SK-N-SH (cell line): ENCODE results near the gene TELO2. TPM values are rescaled to one million over a fixed set of nuclear protein-coding genes. Genes with fewer than 3 reads are reported as not detected.
A peak's percentile ranks its signal among the peaks of the same experiment; 100 is the strongest.

Source experiments
- CTCF ChIA-PET: fragments of 300-600, 350-600 bp; formaldehyde crosslinking; extraction: SDS; loops from one replicate; lab custom pipeline; 2021; lab: Yijun Ruan, JAX
- POLR2A ChIA-PET: fragments of 350-600 bp; sonication (Branson Sonifier 250); formaldehyde crosslinking; extraction: SDS; loops from one replicate; lab custom pipeline; 2020; ENCODE audit warnings: antibody characterized with exemption, inconsistent platforms; lab: Yijun Ruan, JAX
- DNase-seq: peaks from one replicate; pipeline ENCODE4 v3.0.0; 2012
- H2AFZ ChIP-seq: fragments of 200-600 bp; sonication (generic); 2 replicates; pipeline ENCODE4 v1.8.1; 2016; ENCODE audit warnings: antibody characterized with exemption, mild to moderate bottlenecking, low read depth
- H3F3A ChIP-seq: fragments of 200-600 bp; sonication (generic); replicated peaks from 2 replicates; pipeline ENCODE3; 2016; ENCODE audit warnings: antibody characterized with exemption, mild to moderate bottlenecking; ENCODE audit not compliant: insufficient read depth
- H3K27ac ChIP-seq, 2 experiments: fragments of 200-500 bp in 1 of 2; fragments of 200-600 bp in 1 of 2; sonication (Bioruptor generic) in 1 of 2; sonication (generic), shearing (Covaris generic) in 1 of 2; 2 replicates each; pipeline versions ENCODE4 v1.5.1 to v1.6.1; 2014 to 2016; ENCODE audit warnings: low read depth in 2 of 2, inconsistent platforms in 1 of 2, low read length in 1 of 2, mild to moderate bottlenecking in 1 of 2, mixed read lengths in 1 of 2
- H3K27me3 ChIP-seq: fragments of 200-600 bp; sonication (generic), shearing (Covaris generic); 2 replicates; pipeline ENCODE4 v1.6.1; 2016; ENCODE audit warnings: mixed run types; ENCODE audit not compliant: insufficient read depth
- H3K36me3 ChIP-seq, 2 experiments: fragments of 200-500 bp in 1 of 2; fragments of 200-600 bp in 1 of 2; sonication (Bioruptor generic) in 1 of 2; sonication (generic) in 1 of 2; replicated peaks in 1 of 2; 2 replicates each; pipeline versions ENCODE3 to v1.5.1; 2014 to 2016; ENCODE audit warnings: low read length in 1 of 2, mild to moderate bottlenecking in 1 of 2; ENCODE audit not compliant: insufficient read depth in 2 of 2, control insufficient read depth in 1 of 2
- H3K4me1 ChIP-seq, 2 experiments: fragments of 200-500 bp in 1 of 2; fragments of 200-600 bp in 1 of 2; sonication (Bioruptor generic) in 1 of 2; sonication (generic), shearing (Covaris generic) in 1 of 2; 2 replicates each; pipeline versions ENCODE4 v1.5.1 to v1.6.1; 2014 to 2016; ENCODE audit warnings: low read depth in 1 of 2, low read length in 1 of 2, mixed run types in 1 of 2; ENCODE audit not compliant: insufficient read depth in 2 of 2, control insufficient read depth in 1 of 2
- H3K4me2 ChIP-seq: fragments of 200-600 bp; sonication (generic), shearing (Covaris generic); 2 replicates; pipeline ENCODE4 v1.6.1; 2017; ENCODE audit warnings: mixed run types
- H3K4me3 ChIP-seq, 2 experiments: fragments of 200-500 bp in 1 of 2; fragments of 200-600 bp in 1 of 2; sonication (Bioruptor generic) in 1 of 2; sonication (generic), shearing (Covaris generic) in 1 of 2; 2 replicates each; pipeline versions ENCODE4 v1.5.1 to v1.8.1; 2014 to 2016; ENCODE audit warnings: low read depth in 2 of 2, inconsistent platforms in 1 of 2, low read length in 1 of 2, mild to moderate bottlenecking in 1 of 2, mixed read lengths in 1 of 2, moderate library complexity in 1 of 2
- H3K79me2 ChIP-seq: fragments of 200-600 bp; sonication (generic); 2 replicates; pipeline ENCODE4 v1.8.1; 2017; ENCODE audit warnings: mild to moderate bottlenecking; ENCODE audit not compliant: insufficient read depth
- H3K9ac ChIP-seq: fragments of 200-600 bp; sonication (generic); 2 replicates; pipeline ENCODE4 v1.6.1; 2017; ENCODE audit warnings: mixed run types
- H3K9me2 ChIP-seq: fragments of 200-600 bp; sonication (generic); 2 replicates; pipeline ENCODE4 v1.6.1; 2017; ENCODE audit warnings: mixed run types
- H3K9me3 ChIP-seq: fragments of 200-600 bp; sonication (generic); 2 replicates; pipeline ENCODE4 v1.6.1; 2017; ENCODE audit warnings: mixed run types, mild to moderate bottlenecking, moderate library complexity
- H4K20me1 ChIP-seq: fragments of 200-600 bp; sonication (generic); 2 replicates; pipeline ENCODE4 v1.6.1; 2017; ENCODE audit warnings: mild to moderate bottlenecking, mixed run types; ENCODE audit not compliant: insufficient read depth
- CTCF ChIP-seq: fragments of 200-600 bp; sonication (generic); IDR thresholded peaks from 2 replicates; pipeline ENCODE4 v1.6.1; 2017; ENCODE audit warnings: antibody characterized with exemption, mild to moderate bottlenecking, moderate library complexity
- FOXM1 ChIP-seq: IDR thresholded peaks from 2 replicates; pipeline ENCODE4 v1.4.0; 2012; ENCODE audit warnings: low read depth, mild to moderate bottlenecking
- GABPA ChIP-seq: IDR thresholded peaks from 2 replicates; pipeline ENCODE4 v1.4.0; 2012; ENCODE audit warnings: low read depth, mild to moderate bottlenecking
- GATA2 ChIP-seq: sonication (generic); formaldehyde crosslinking; IDR thresholded peaks from 2 replicates; pipeline ENCODE4 v1.5.0; 2020; ENCODE audit warnings: mild to moderate bottlenecking, missing genetic modification reagents
- IRF3 ChIP-seq: fragments of 150-350 bp; IDR thresholded peaks from 2 replicates; pipeline ENCODE4 v1.6.1; 2016; ENCODE audit warnings: mild to moderate bottlenecking, low read depth, low read length
- JUND ChIP-seq: IDR thresholded peaks from 2 replicates; pipeline ENCODE4 v1.4.0; 2012
- NFIC ChIP-seq: IDR thresholded peaks from 2 replicates; pipeline ENCODE4 v1.4.0; 2012; ENCODE audit warnings: borderline replicate concordance
- PBX3 ChIP-seq: IDR thresholded peaks from 2 replicates; pipeline ENCODE4; 2012
- POLR2AphosphoS5 ChIP-seq: IDR thresholded peaks from 2 replicates; pipeline ENCODE4 v1.6.1; 2012; ENCODE audit warnings: low read depth, low read length
- RAD21 ChIP-seq: IDR thresholded peaks from 2 replicates; pipeline ENCODE4 v1.6.1; 2012; ENCODE audit warnings: mild to moderate bottlenecking, low read length
- RCOR1 ChIP-seq: fragments of 150-350 bp; IDR thresholded peaks from 2 replicates; pipeline ENCODE4 v1.6.1; 2017; ENCODE audit warnings: antibody characterized with exemption, low read length
- REST ChIP-seq: IDR thresholded peaks from 2 replicates; pipeline ENCODE4 v1.6.1; 2012; ENCODE audit warnings: mild to moderate bottlenecking, low read depth, low read length, moderate library complexity
- RFX5 ChIP-seq: IDR thresholded peaks from 2 replicates; pipeline ENCODE4 v1.6.1; 2012; ENCODE audit warnings: mild to moderate bottlenecking, improper control_type of control experiment, low read length
- SMC3 ChIP-seq: IDR thresholded peaks from 2 replicates; pipeline ENCODE4 v1.6.1; 2012; ENCODE audit warnings: low read depth, low read length, improper control_type of control experiment
- USF1 ChIP-seq: IDR thresholded peaks from 2 replicates; pipeline ENCODE4 v1.4.0; 2012; ENCODE audit warnings: low read depth, borderline replicate concordance
- USF2 ChIP-seq: fragments of 150-350 bp; IDR thresholded peaks from 2 replicates; pipeline ENCODE4 v1.6.1; 2017; ENCODE audit warnings: antibody characterized with exemption, low read length, low read depth, borderline replicate concordance
- YY1 ChIP-seq: IDR thresholded peaks from 2 replicates; pipeline ENCODE4 v1.4.0; 2012; ENCODE audit warnings: low read depth, mild to moderate bottlenecking
- WGBS: methylation state at CpG from one replicate; pipeline ENCODE4 v1.1.6; 2017; ENCODE audit warnings: low lambda C conversion rate; 5-methylcytosine and 5-hydroxymethylcytosine counted together
- polyA plus RNA-seq, 3 experiments: library from polyadenylated mRNA; depleted of rRNA; stranded (reverse); fragments of >200 nt; gene quantifications; 2 replicates each; pipeline ENCODE4 v1.2.3, GENCODE V29; 2012

Gene TELO2
- polyA plus RNA-seq, 1 of the 3 experiments (the other 2 are of a cell fraction) = 24.2 TPM

GRCh38 chr16:1472974-1473373 lies 20.2 kb upstream of the TELO2 start:
- no peak for DNase-seq
- Histone ChIP-seq H3K4me1 (peaks cover 5 to 11% of the 10 kb centered on the region in 2 experiments; a peak in 2 of 4 replicates), H4K20me1 (0 out of 2 replicates have a peak, but pooled peaks cover under 1% of the 10 kb centered on the region), H3K4me3 (no peak overlapping the region), H3K27me3 (no peaks in the 10 kb centered on the region), H3K9me2 (no peaks in the 10 kb centered on the region), H3F3A (peaks cover 2% of the 10 kb centered on the region), H3K27ac (no peak overlapping the region), H3K4me2 (no peak overlapping the region), H2AFZ (no peak overlapping the region), H3K9me3 (no peaks in the 10 kb centered on the region), H3K9ac (no peak overlapping the region), H3K36me3 (no peaks in the 10 kb centered on the region), H3K79me2 (peaks cover 64% of the 10 kb centered on the region)
- ChIA-PET CTCF (no interaction called here), POLR2A (no interaction called here)
- TF ChIP-seq PBX3 (no peak), SMC3 (no peak), RFX5 (no peak), POLR2AphosphoS5 (no peak), RCOR1 (no peak), REST (no peak), YY1 (no peak)
- 92% methylated on average over 3 of the region's 3 CpGs for WGBS

GRCh38 chr16:1474082-1474795 lies 18.9 kb upstream of the TELO2 start:
- peak overlapping the region; percentile 93 for H3K9ac ChIP-seq
- peaks cover 2% of the 10 kb centered on the region for H3F3A ChIP-seq
- peak overlapping the region; percentile 88 for H3K4me2 ChIP-seq
- ChIA-PET CTCF (no interaction called here), POLR2A (interaction anchor here (1.1 kb wide), 1 partner anchor 53 kb away, joined by 5 read pairs; the partner anchor contains the start of gene UQCC4)
- H3K9me2 ChIP-seq = no peaks in the 10 kb centered on the region
- H4K20me1 ChIP-seq = no peaks in the 10 kb centered on the region
- H3K27ac ChIP-seq = no peak overlapping the region; a peak in 1 of 4 replicates
- H3K79me2 ChIP-seq = peaks cover 58% of the 10 kb centered on the region
- H3K27me3 ChIP-seq = no peaks in the 10 kb centered on the region
- H3K4me3 ChIP-seq = peak overlapping the region; percentile 72 to 75
- H2AFZ ChIP-seq = peak overlapping the region; percentile 72; the same call in 1 of the 2 replicates
- peaks cover 5 to 11% of the 10 kb centered on the region in 2 experiments; a peak in 2 of 4 replicates for H3K4me1 ChIP-seq
- WGBS = 36% methylated on average over 13 of the region's 57 CpGs
- peak; percentile 70 for DNase-seq
- no peaks in the 10 kb centered on the region for H3K36me3 ChIP-seq
- no peaks in the 10 kb centered on the region for H3K9me3 ChIP-seq
- TF ChIP-seq NFIC (no peak), POLR2AphosphoS5 (no peak), CTCF (no peak), RCOR1 (no peak), GATA2 (CRISPR knock-in tag) (no peak), GABPA (no peak), RAD21 (no peak), IRF3 (no peak), USF1 (no peak), JUND (no peak), YY1 (no peak), USF2 (no peak), FOXM1 (no peak)
